Activated T-helper 1 cell treated with anti-CD3 and anti-CD28 coated beads, Interleukin-12 subunit alpha, Interleukin-12 subunit beta, Interleukin-2, Interleukin-4 antibody, amounts not matched to agents 30 ng/mL and 10 ng/mL and 1 ng/mL, durations not matched to agents 14 hours and 24 hours and 36 hours (primary cell): ENCODE results near the gene SDSL. TPM values are rescaled to one million over a fixed set of nuclear protein-coding genes. Genes with fewer than 3 reads are reported as not detected.

Experiments
- DNase-seq: peaks from one replicate; pipeline ENCODE4 v3.0.0; 2021; ENCODE audit warnings: low spot score
- H3K27ac Mint-ChIP-seq: one replicate; pipeline ENCODE4 v1.8.0; 2021; ENCODE audit warnings: mild to moderate bottlenecking, mixed read lengths
- H3K27me3 Mint-ChIP-seq: one replicate; pipeline ENCODE4 v1.8.0; 2022; ENCODE audit warnings: mild to moderate bottlenecking, moderate library complexity, mixed read lengths; ENCODE audit not compliant: insufficient read depth
- H3K36me3 Mint-ChIP-seq: one replicate; pipeline ENCODE4 v1.8.0; 2021; ENCODE audit warnings: low read depth, mixed read lengths
- H3K4me1 Mint-ChIP-seq: one replicate; pipeline ENCODE4 v1.8.0; 2021; ENCODE audit warnings: low read depth, mixed read lengths
- H3K4me3 Mint-ChIP-seq: one replicate; pipeline ENCODE4 v1.8.0; 2021; ENCODE audit warnings: mild to moderate bottlenecking, moderate library complexity, mixed read lengths
- H3K9me3 Mint-ChIP-seq: one replicate; pipeline ENCODE4 v1.8.0; 2021; ENCODE audit warnings: mixed read lengths
- intact Hi-C: fragments of 100-400 bp; cut with micrococcal nuclease; formaldehyde crosslinking; loops from one replicate; pipeline ENCODE4 v1.15.1; 2024
- total RNA-seq: library from RNA; stranded (reverse); gene quantifications from 2 replicates; pipeline ENCODE4 v1.2.3, GENCODE V29; 2022

SDSL gene
- total RNA-seq, 1 donor from 2014 or later, result 0.52 TPM

- no peak overlapping the region for H3K27ac Mint-ChIP-seq
- no peak for DNase-seq
- H3K4me1 Mint-ChIP-seq, result no peaks in the 10 kb centered on the region
- no peak overlapping the region for H3K4me3 Mint-ChIP-seq
- H3K27me3 Mint-ChIP-seq, result no peaks in the 10 kb centered on the region
- intact Hi-C loops, result no loop called here
- H3K9me3 Mint-ChIP-seq, result no peaks in the 10 kb centered on the region
- peaks cover 3% of the 10 kb centered on the region for H3K36me3 Mint-ChIP-seq
Measured at GRCh38 chr12:113390064-113391043, 31.8 kb upstream of the SDSL start.

GRCh38 chr12:113391145-113391544 lies 31.0 kb upstream of the SDSL start:
- Mint-ChIP-seq H3K9me3 (no peaks in the 10 kb centered on the region), H3K27me3 (no peaks in the 10 kb centered on the region), H3K27ac (no peak overlapping the region), H3K36me3 (peaks cover 3% of the 10 kb centered on the region), H3K4me3 (no peak overlapping the region), H3K4me1 (no peaks in the 10 kb centered on the region)
- intact Hi-C loops, result no loop called here
- DNase-seq, result no peak

DNA sequence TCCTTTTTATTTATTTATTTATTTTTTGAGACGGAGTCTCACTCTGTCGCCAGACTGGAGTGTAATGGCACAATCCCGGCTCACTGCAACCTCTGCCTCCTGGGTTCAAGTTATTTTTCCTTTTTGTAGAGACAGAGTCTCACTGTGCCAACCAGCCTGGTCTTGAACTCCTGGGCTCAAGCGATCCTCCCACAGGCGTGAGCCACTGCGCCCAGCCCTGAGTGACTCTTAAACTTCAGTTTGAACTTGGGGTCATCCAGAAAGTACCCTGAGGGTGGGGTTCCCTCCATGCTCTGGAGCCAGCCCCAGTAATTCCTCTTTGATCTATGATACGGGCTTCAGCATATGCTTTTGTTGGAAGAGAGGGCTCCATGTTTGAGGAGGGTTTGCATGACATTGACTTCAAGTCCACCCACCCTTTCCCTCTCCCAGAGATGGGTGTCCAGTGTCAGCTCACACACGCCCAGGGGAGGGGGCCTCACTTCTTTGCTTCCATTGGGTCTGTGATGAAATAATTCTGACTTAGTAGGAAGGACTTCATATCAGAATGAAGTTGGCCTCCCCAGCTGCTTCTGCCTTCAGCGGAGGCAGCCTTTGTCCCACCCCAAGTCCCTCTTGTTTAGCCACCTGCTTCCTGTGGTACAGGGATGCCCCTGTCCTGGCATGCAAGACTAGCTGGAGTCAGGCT lies 30.4 kb upstream of the SDSL start:
- no peaks in the 10 kb centered on the region for H3K4me1 Mint-ChIP-seq

GRCh38 chr12:113392520-113392919 lies 29.7 kb upstream of the SDSL start:
- H3K27ac Mint-ChIP-seq, result no peak overlapping the region
- H3K9me3 Mint-ChIP-seq, result no peaks in the 10 kb centered on the region

More for the DNA sequence above, 30.4 kb upstream of the SDSL start:
- DNase-seq, result no peak
- Mint-ChIP-seq H3K27me3 (no peaks in the 10 kb centered on the region), H3K9me3 (no peaks in the 10 kb centered on the region), H3K27ac (no peak overlapping the region), H3K4me3 (no peak overlapping the region), H3K36me3 (peaks cover 3% of the 10 kb centered on the region)
- intact Hi-C loops, result no loop called here

GRCh38 chr12:113392988-113393579 lies 29.1 kb upstream of the SDSL start:
- intact Hi-C loops, result no loop called here
- H3K9me3 Mint-ChIP-seq, result no peaks in the 10 kb centered on the region
- DNase-seq, result no peak
- H3K36me3 Mint-ChIP-seq, result no peaks in the 10 kb centered on the region
- H3K4me3 Mint-ChIP-seq, result no peak overlapping the region
- no peaks in the 10 kb centered on the region for H3K4me1 Mint-ChIP-seq
- H3K27me3 Mint-ChIP-seq, result no peaks in the 10 kb centered on the region
- H3K27ac Mint-ChIP-seq, result no peak overlapping the region

More at GRCh38 chr12:113392520-113392919, 29.7 kb upstream of the SDSL start:
- Mint-ChIP-seq H3K4me1 (no peaks in the 10 kb centered on the region), H3K4me3 (no peak overlapping the region), H3K36me3 (no peaks in the 10 kb centered on the region), H3K27me3 (no peaks in the 10 kb centered on the region)
- intact Hi-C loops, result no loop called here
- no peak for DNase-seq

DNA sequence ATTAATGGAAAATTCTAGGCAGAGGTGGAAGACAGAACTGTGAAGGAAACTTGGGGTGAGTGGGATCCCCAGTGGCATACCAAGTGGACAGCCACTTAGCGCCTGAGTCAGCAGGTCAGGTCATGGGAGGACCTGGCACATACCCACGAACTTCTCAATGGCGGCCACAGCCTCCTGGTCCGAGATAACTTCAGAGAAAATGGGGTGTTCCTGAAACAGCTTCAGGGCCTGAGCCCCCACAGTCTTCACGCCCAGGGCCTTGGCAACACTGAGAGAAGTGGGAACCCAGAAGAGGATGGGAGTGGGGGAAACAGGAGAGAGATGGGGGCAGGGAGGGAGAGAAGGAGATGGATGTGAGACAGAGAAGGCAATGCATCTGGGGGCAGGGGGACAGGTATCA lies 28.4 kb upstream of the SDSL start:
- H3K36me3 Mint-ChIP-seq, result no peaks in the 10 kb centered on the region
- intact Hi-C loops, result no loop called here
- no peaks in the 10 kb centered on the region for H3K4me1 Mint-ChIP-seq

GRCh38 chr12:113395119-113395518 lies 27.1 kb upstream of the SDSL start:
- Mint-ChIP-seq H3K27ac (no peak overlapping the region), H3K9me3 (no peaks in the 10 kb centered on the region), H3K4me3 (no peak overlapping the region), H3K27me3 (no peaks in the 10 kb centered on the region), H3K36me3 (no peaks in the 10 kb centered on the region), H3K4me1 (no peaks in the 10 kb centered on the region)
- no peak for DNase-seq
- intact Hi-C loops, result no loop called here

More for the DNA sequence above, 28.4 kb upstream of the SDSL start:
- H3K27ac Mint-ChIP-seq, result no peak overlapping the region
- no peaks in the 10 kb centered on the region for H3K9me3 Mint-ChIP-seq
- no peaks in the 10 kb centered on the region for H3K27me3 Mint-ChIP-seq
- H3K4me3 Mint-ChIP-seq, result no peak overlapping the region
- DNase-seq, result no peak

- H3K27me3 Mint-ChIP-seq, result no peaks in the 10 kb centered on the region
- intact Hi-C loops, result no loop called here
- no peaks in the 10 kb centered on the region for H3K4me1 Mint-ChIP-seq
- H3K36me3 Mint-ChIP-seq, result no peaks in the 10 kb centered on the region
- no peaks in the 10 kb centered on the region for H3K9me3 Mint-ChIP-seq
- H3K4me3 Mint-ChIP-seq, result no peak overlapping the region
- no peak overlapping the region for H3K27ac Mint-ChIP-seq
- DNase-seq, result no peak
Measured at GRCh38 chr12:113396200-113396599, 26.0 kb upstream of the SDSL start.

GRCh38 chr12:113396828-113397496 lies 25.2 kb upstream of the SDSL start:
- Mint-ChIP-seq H3K27me3 (no peaks in the 10 kb centered on the region), H3K36me3 (no peaks in the 10 kb centered on the region), H3K4me1 (no peaks in the 10 kb centered on the region), H3K9me3 (no peaks in the 10 kb centered on the region), H3K27ac (no peak overlapping the region), H3K4me3 (no peak overlapping the region)
- DNase-seq, result no peak
- intact Hi-C loops, result no loop called here

DNA sequence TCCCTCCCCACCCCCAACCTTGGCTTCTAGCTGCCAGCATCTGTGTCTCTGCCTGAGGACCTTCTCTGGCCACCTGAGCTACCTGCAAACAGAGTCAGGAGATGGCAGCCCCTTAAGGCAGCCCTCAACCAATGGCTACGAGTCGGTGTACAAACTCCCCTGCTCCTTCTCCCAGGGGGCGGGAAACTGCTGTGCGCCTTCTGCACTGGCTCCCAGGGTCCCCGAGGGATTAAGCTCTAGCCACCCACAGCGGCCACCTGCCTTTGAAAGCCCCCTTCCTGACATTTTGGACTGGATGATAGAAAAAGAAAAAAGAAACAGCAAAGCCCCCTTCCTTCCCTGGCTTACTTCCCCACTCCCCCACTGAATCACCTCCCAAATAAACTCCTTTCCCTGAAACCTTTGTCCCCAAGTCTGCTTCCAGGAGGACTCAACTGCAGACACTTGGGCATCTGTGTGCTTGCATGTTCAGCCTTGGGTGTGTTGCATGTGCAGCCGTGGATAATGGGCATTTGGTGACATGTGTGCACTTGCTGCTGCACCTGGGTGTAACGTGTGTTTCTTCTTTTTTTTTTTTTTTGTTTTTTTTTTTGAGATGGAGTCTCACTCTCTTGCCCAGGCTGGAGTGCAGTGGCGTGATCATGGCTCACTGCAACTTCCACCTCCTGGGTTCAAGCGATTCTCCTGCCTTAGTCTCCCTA lies 24.5 kb upstream of the SDSL start:
- DNase-seq, result no peak
- Mint-ChIP-seq H3K9me3 (no peaks in the 10 kb centered on the region), H3K27ac (no peak overlapping the region)

GRCh38 chr12:113398346-113399290 lies 23.6 kb upstream of the SDSL start:
- Mint-ChIP-seq H3K4me3 (no peak overlapping the region), H3K36me3 (no peaks in the 10 kb centered on the region), H3K4me1 (no peaks in the 10 kb centered on the region), H3K27ac (no peak overlapping the region), H3K27me3 (no peaks in the 10 kb centered on the region), H3K9me3 (no peaks in the 10 kb centered on the region)
- intact Hi-C loops, result no loop called here
- no peak for DNase-seq

More for the DNA sequence above, 24.5 kb upstream of the SDSL start:
- no peaks in the 10 kb centered on the region for H3K36me3 Mint-ChIP-seq
- no peaks in the 10 kb centered on the region for H3K4me1 Mint-ChIP-seq
- no peaks in the 10 kb centered on the region for H3K27me3 Mint-ChIP-seq
- intact Hi-C loops, result no loop called here
- H3K4me3 Mint-ChIP-seq, result no peak overlapping the region
